MM.1S (cell line): ENCODE results near the gene SLIT3.

Experiments
- DNase-seq: peaks from one replicate; pipeline ENCODE4 v3.0.0-alpha.2; 2015
- H2AFZ ChIP-seq: fragments of 300-600 bp; sonication (generic); 2 replicates; pipeline ENCODE4 v1.6.0; 2016; ENCODE audit warnings: antibody characterized with exemption, low read length
- H3F3A ChIP-seq: fragments of 300-600 bp; sonication (generic); 2 replicates; pipeline ENCODE4 v1.6.1; 2016; ENCODE audit warnings: mild to moderate bottlenecking, antibody characterized with exemption, low read length, moderate library complexity, mixed read lengths; ENCODE audit not compliant: insufficient read depth
- H3K27ac ChIP-seq: fragments of 300-600 bp; sonication (generic); 2 replicates; pipeline ENCODE4 v1.5.1; 2016; ENCODE audit warnings: mild to moderate bottlenecking, low read length
- H3K27me3 ChIP-seq: fragments of 300-600 bp; sonication (generic); replicated peaks from 2 replicates; pipeline ENCODE4 v1.6.0; 2016; ENCODE audit warnings: low read length; ENCODE audit not compliant: insufficient read depth
- H3K36me3 ChIP-seq: fragments of 300-600 bp; sonication (generic); replicated peaks from 2 replicates; pipeline ENCODE4 v1.6.1; 2016; ENCODE audit warnings: mild to moderate bottlenecking, low read length, mixed read lengths; ENCODE audit not compliant: insufficient read depth
- H3K4me1 ChIP-seq: fragments of 300-600 bp; sonication (generic); 2 replicates; pipeline ENCODE4 v1.6.1; 2016; ENCODE audit warnings: low read length, mixed read lengths
- H3K4me2 ChIP-seq: fragments of 300-600 bp; sonication (generic); 2 replicates; pipeline ENCODE4 v1.6.0; 2016; ENCODE audit warnings: low read depth, low read length
- H3K4me3 ChIP-seq: fragments of 300-600 bp; sonication (generic); 2 replicates; pipeline ENCODE4 v1.5.1; 2016; ENCODE audit warnings: low read length, mixed read lengths
- H3K79me2 ChIP-seq: fragments of 300-600 bp; sonication (generic); 2 replicates; pipeline ENCODE4 v1.6.1; 2016; ENCODE audit warnings: mixed run types, low read length, mixed read lengths
- H3K9ac ChIP-seq: fragments of 300-600 bp; sonication (generic); 2 replicates; pipeline ENCODE4 v1.6.1; 2016; ENCODE audit warnings: low read length, mixed read lengths
- H3K9me2 ChIP-seq: fragments of 300-600 bp; sonication (generic); replicated peaks from 2 replicates; pipeline ENCODE4 v1.6.1; 2016; ENCODE audit warnings: mild to moderate bottlenecking, low read length, mixed read lengths; ENCODE audit not compliant: insufficient read depth
- H3K9me3 ChIP-seq: fragments of 300-600 bp; sonication (generic); replicated peaks from 2 replicates; pipeline ENCODE4 v1.6.1; 2016; ENCODE audit warnings: mild to moderate bottlenecking, low read length, mixed read lengths; ENCODE audit not compliant: insufficient read depth
- H4K20me1 ChIP-seq: fragments of 300-600 bp; sonication (generic); 2 replicates; pipeline ENCODE4 v1.6.1; 2016; ENCODE audit warnings: mild to moderate bottlenecking, low read length, moderate library complexity, mixed read lengths; ENCODE audit not compliant: insufficient read depth
- EZH2 ChIP-seq: fragments of 300-600 bp; sonication (generic); optimal IDR thresholded peaks from 2 replicates; pipeline ENCODE3; 2017; ENCODE audit warnings: low read depth, mild to moderate bottlenecking, antibody characterized with exemption, low read length, mixed read lengths
- EZH2phosphoT487 ChIP-seq: fragments of 300-600 bp; sonication (generic); IDR thresholded peaks from 2 replicates; pipeline ENCODE4 v1.6.1; 2018; ENCODE audit warnings: antibody characterized with exemption, low read length
- TF ChIP-seq, protein P1 (sequence below): fragments of 300-600 bp; sonication (generic); IDR thresholded peaks from 2 replicates; pipeline ENCODE4 v1.5.1; 2016; ENCODE audit warnings: antibody characterized with exemption, low read length, mixed read lengths

SLIT3 gene

DNA sequence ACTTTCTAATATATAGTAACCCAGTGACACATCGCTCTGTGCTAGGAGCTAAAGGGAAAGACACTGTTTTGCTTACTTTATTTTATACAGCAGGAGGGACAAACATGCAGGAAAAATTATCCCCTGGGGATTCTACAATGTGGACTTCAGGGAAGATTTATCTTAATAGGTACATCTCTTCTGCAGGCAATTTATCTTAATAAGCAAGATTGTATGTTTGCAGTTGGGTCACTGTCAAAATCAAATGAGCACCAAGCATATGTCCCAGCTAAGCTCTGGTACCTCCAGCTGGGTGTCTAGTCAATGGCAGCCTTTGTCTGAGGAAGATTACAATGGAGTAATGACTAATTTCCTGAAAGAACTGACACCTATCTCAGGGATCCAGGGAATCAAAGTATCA is 411.9 kb downstream of the SLIT3 start:
- DNase-seq, result no peak
- no peak for TF ChIP-seq EZH2phosphoT487
- TF ChIP-seq, protein P1, sequence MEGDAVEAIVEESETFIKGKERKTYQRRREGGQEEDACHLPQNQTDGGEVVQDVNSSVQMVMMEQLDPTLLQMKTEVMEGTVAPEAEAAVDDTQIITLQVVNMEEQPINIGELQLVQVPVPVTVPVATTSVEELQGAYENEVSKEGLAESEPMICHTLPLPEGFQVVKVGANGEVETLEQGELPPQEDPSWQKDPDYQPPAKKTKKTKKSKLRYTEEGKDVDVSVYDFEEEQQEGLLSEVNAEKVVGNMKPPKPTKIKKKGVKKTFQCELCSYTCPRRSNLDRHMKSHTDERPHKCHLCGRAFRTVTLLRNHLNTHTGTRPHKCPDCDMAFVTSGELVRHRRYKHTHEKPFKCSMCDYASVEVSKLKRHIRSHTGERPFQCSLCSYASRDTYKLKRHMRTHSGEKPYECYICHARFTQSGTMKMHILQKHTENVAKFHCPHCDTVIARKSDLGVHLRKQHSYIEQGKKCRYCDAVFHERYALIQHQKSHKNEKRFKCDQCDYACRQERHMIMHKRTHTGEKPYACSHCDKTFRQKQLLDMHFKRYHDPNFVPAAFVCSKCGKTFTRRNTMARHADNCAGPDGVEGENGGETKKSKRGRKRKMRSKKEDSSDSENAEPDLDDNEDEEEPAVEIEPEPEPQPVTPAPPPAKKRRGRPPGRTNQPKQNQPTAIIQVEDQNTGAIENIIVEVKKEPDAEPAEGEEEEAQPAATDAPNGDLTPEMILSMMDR, result no peak
- no peak for TF ChIP-seq EZH2
- no peaks in the 10 kb centered on the region for H3K27me3 ChIP-seq

DNA sequence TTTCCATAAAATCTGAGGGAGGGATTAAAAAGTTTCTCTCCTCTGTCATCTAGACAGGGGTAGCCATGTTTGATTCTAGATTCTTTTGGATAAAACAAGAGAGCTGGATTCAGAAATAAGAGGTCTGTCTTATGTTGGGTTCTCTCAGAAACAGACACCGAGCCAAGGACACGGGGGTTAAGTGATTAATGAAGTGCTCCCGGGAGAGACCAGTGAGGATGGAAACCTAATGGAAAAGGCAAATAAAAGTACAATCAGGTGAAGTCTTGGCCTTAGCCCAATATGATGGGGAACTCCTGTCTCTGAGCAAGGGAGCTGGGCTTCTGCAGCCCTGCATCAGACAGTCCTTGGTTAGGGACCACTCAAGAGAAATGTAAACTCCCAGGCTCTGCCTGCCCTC is 413.0 kb downstream of the SLIT3 start:
- no peaks in the 10 kb centered on the region for H3K27me3 ChIP-seq
- no peaks in the 10 kb centered on the region for H3K9me2 ChIP-seq
- H3K9me3 ChIP-seq, result no peaks in the 10 kb centered on the region
- H3K4me2 ChIP-seq, result no peak overlapping the region
- H3K27ac ChIP-seq, result no peak overlapping the region
- TF ChIP-seq EZH2 (no peak), EZH2phosphoT487 (no peak)
- TF ChIP-seq, protein P1, result no peak
- H3K4me1 ChIP-seq, result no peaks in the 10 kb centered on the region
- no peaks in the 10 kb centered on the region for H3F3A ChIP-seq
- no peaks in the 10 kb centered on the region for H4K20me1 ChIP-seq
- H3K79me2 ChIP-seq, result no peaks in the 10 kb centered on the region
- no peak overlapping the region for H3K4me3 ChIP-seq
- no peaks in the 10 kb centered on the region for H3K36me3 ChIP-seq
- no peak for DNase-seq
- H3K9ac ChIP-seq, result no peak overlapping the region
- no peak overlapping the region for H2AFZ ChIP-seq

More for the DNA sequence above, 411.9 kb downstream of the SLIT3 start:
- H3F3A ChIP-seq, result no peaks in the 10 kb centered on the region
- H3K4me3 ChIP-seq, result no peak overlapping the region
- no peak overlapping the region for H2AFZ ChIP-seq
- no peaks in the 10 kb centered on the region for H3K36me3 ChIP-seq
- H3K9me3 ChIP-seq, result no peaks in the 10 kb centered on the region
- H3K9me2 ChIP-seq, result no peaks in the 10 kb centered on the region
- H3K9ac ChIP-seq, result no peak overlapping the region
- H4K20me1 ChIP-seq, result no peaks in the 10 kb centered on the region
- H3K4me2 ChIP-seq, result no peak overlapping the region
- no peak overlapping the region for H3K27ac ChIP-seq
- H3K79me2 ChIP-seq, result no peaks in the 10 kb centered on the region
- no peaks in the 10 kb centered on the region for H3K4me1 ChIP-seq

DNA sequence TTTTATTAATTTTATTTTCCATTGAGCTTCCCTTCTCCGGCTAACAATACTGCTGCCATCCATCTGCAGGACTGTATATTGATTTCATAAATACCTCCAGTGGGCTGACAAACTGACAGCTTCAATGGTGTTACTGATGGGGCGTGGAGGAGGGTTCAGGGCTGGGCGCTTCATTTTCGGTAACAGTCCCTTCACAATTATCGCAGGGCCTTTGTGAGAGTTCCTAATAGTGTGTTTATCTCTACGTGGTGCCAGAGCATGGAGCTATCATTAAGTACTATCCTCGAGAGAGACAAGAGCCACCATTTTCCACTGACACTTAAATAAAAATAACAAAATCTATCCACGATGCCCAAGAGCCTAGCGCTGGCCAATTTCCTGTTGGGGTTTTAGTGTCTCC is 414.8 kb downstream of the SLIT3 start:
- Histone ChIP-seq H3K9ac (no peak overlapping the region), H4K20me1 (no peaks in the 10 kb centered on the region), H3K27me3 (no peaks in the 10 kb centered on the region), H3F3A (no peaks in the 10 kb centered on the region), H3K27ac (no peak overlapping the region), H3K9me3 (no peaks in the 10 kb centered on the region), H3K79me2 (no peaks in the 10 kb centered on the region), H3K36me3 (no peaks in the 10 kb centered on the region), H2AFZ (no peak overlapping the region), H3K4me2 (no peak overlapping the region), H3K9me2 (no peaks in the 10 kb centered on the region), H3K4me3 (no peak overlapping the region), H3K4me1 (no peaks in the 10 kb centered on the region)
- no peak for DNase-seq
- TF ChIP-seq EZH2phosphoT487 (no peak), EZH2 (no peak)
- TF ChIP-seq, protein P1, result no peak
